GM13976 (cell line): ENCODE data around the gene TMEM117.
A peak's percentile ranks its signal among the peaks of the same experiment; 100 is the strongest.

Source experiments
- DNase-seq: peaks from one replicate; pipeline ENCODE4 v3.0.0; 2012; ENCODE audit warnings: low spot score
- CTCF ChIP-seq: IDR thresholded peaks from 2 replicates; pipeline ENCODE4 v1.5.1; 2012; ENCODE audit warnings: borderline replicate concordance, mild to moderate bottlenecking; ENCODE audit not compliant: insufficient read depth; ENCODE audit errors: extremely low read depth, missing control alignments, control extremely low read depth
- in situ Hi-C: fragments of 300-500 bp; cut with MboI; formaldehyde crosslinking; loops from one replicate; pipeline ENCODE4 v1.12.0; 2022; ENCODE audit warnings: low sequenced_read_pairs, mixed read lengths, inconsistent platforms; ENCODE audit not compliant: unreplicated experiment

TMEM117 gene

GRCh38 chr12:43976027-43976426 lies 140.1 kb downstream of the TMEM117 start:
- in situ Hi-C loops, result no loop called here
- TF ChIP-seq CTCF, result no peak
- DNase-seq, result no peak

- DNase-seq, result no peak
- in situ Hi-C loops, result no loop called here
- no peak for TF ChIP-seq CTCF
Measured at GRCh38 chr12:43978556-43978955, 142.7 kb downstream of the TMEM117 start.

GRCh38 chr12:43979450-43979849 lies 143.6 kb downstream of the TMEM117 start:
- in situ Hi-C loops, result no loop called here
- DNase-seq, result no peak
- no peak for TF ChIP-seq CTCF

- in situ Hi-C loops, result no loop called here
- no peak for DNase-seq
- TF ChIP-seq CTCF, result no peak
Measured at GRCh38 chr12:43980627-43981191, 144.8 kb downstream of the TMEM117 start.

- in situ Hi-C loops, result no loop called here
Measured at GRCh38 chr12:43981726-43982125, 145.8 kb downstream of the TMEM117 start.

GRCh38 chr12:43982544-43982943 lies 146.7 kb downstream of the TMEM117 start:
- no peak for TF ChIP-seq CTCF
- in situ Hi-C loops, result no loop called here
- no peak for DNase-seq

More at GRCh38 chr12:43981726-43982125, 145.8 kb downstream of the TMEM117 start:
- no peak for TF ChIP-seq CTCF
- DNase-seq, result no peak

- no peak for TF ChIP-seq CTCF
- in situ Hi-C loops, result no loop called here
Measured at GRCh38 chr12:43988838-43989560, 153.1 kb downstream of the TMEM117 start.

More at GRCh38 chr12:43988838-43989560, 153.1 kb downstream of the TMEM117 start:
- DNase-seq, result peak; percentile 25
